ENCODE measurements around the gene HUS1B. TPM values are rescaled to one million over a fixed set of nuclear protein-coding genes. Genes with fewer than 3 reads are reported as not detected.
A peak's percentile ranks its signal among the peaks of the same experiment; 100 is the strongest.

The HUS1B gene
- total RNA-seq, 4 donors from 2014 or later, result 0.83 to 1.7 (median 1.2) TPM; not detected in 1

- no peaks in the 10 kb centered on the region for H3K9me3 ChIP-seq
- no peaks in the 10 kb centered on the region for H3K36me3 ChIP-seq
- H3K27ac ChIP-seq (replicated peaks in 1 of 4), result peak overlapping the region in 1 of 4 donors; percentile 1
- no peaks in the 10 kb centered on the region for H3K27me3 ChIP-seq
- 75% methylated on average over 2 of the region's 2 CpGs for WGBS
- no peak for DNase-seq (ENCODE audit: extremely low spot score)
- no peak overlapping the region for H3K4me3 ChIP-seq
- TF ChIP-seq EP300 (IDR thresholded peaks at IDR 0.05) (no peak), POLR2A (IDR thresholded peaks at IDR 0.05; ENCODE audit: low read depth) (no peak), CTCF (IDR thresholded peaks at IDR 0.05) (no peak), POLR2AphosphoS5 (IDR thresholded peaks at IDR 0.05) (no peak)
- intact Hi-C loops (cut with DNase I), result no loop called here
- peaks cover 16 to 70% (median 52%) of the 10 kb centered on the region in 4 donors for H3K4me1 ChIP-seq
These were observed 23.4 kb upstream of the HUS1B start for GRCh38 chr6:680251-680650.

DNA sequence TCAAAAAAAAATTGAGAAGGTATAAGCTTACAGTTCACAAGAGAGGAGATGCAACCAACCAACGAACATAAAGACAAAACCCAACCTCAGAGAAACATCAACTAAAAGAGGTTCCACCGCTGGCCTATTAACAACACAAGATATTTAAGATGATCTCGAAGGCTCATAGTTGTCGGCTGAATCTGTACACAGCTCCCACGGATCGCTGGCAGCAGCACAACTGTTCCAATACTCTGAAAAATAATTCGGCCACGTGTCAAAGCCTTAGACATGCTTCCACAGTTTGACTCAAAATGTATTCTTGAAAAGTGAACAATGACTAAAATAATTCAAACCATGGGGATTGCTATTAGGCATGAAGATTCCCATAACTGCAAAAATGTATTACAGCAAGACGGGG lies 22.4 kb upstream of the HUS1B start:
- WGBS, result 77% methylated on average over 9 of the region's 9 CpGs
- Histone ChIP-seq H3K36me3 (no peaks in the 10 kb centered on the region), H3K27ac (replicated peaks in 1 of 4) (no peak overlapping the region), H3K27me3 (no peaks in the 10 kb centered on the region), H3K4me1 (peaks cover 14 to 60% (median 51%) of the 10 kb centered on the region in 4 donors), H3K9me3 (no peaks in the 10 kb centered on the region), H3K4me3 (no peak overlapping the region)
- TF ChIP-seq CTCF (IDR thresholded peaks at IDR 0.05) (no peak), EP300 (IDR thresholded peaks at IDR 0.05) (no peak), POLR2AphosphoS5 (IDR thresholded peaks at IDR 0.05) (no peak), POLR2A (IDR thresholded peaks at IDR 0.05; ENCODE audit: low read depth) (no peak)
- DNase-seq (ENCODE audit: extremely low spot score), result no peak
- intact Hi-C loops (cut with DNase I), result no loop called here

DNA sequence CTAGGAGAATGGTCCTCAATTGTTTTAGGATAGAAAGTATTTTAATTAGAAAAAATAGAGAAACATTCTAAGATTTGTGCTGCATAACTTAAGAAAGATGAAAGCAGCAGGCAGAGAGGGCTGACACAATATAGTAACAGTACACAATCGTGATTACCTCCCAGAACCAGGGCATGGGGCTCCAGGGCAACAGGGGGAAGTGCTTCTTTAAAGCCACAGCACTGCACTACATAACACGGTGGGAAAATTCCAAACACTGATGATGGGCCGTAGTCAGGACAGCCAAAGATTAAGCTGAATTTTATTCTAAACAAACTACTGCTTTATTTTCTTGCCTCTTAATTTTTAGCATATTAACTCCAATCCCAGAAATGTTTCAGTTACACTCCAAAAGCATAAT lies 21.6 kb upstream of the HUS1B start:
- intact Hi-C loops (cut with DNase I), result no loop called here
- DNase-seq (ENCODE audit: extremely low spot score), result no peak
- TF ChIP-seq POLR2A (IDR thresholded peaks at IDR 0.05; ENCODE audit: low read depth), result no peak
- TF ChIP-seq POLR2AphosphoS5 (IDR thresholded peaks at IDR 0.05), result no peak
- TF ChIP-seq CTCF (IDR thresholded peaks at IDR 0.05), result no peak
- TF ChIP-seq EP300 (IDR thresholded peaks at IDR 0.05), result no peak
- no peaks in the 10 kb centered on the region for H3K27me3 ChIP-seq
- no peak overlapping the region for H3K4me3 ChIP-seq
- H3K27ac ChIP-seq (replicated peaks in 1 of 4), result no peak overlapping the region
- no peaks in the 10 kb centered on the region for H3K36me3 ChIP-seq
- 39% methylated on average over 3 of the region's 3 CpGs for WGBS
- H3K4me1 ChIP-seq, result peaks cover 6 to 53% (median 44%) of the 10 kb centered on the region in 4 donors
- no peaks in the 10 kb centered on the region for H3K9me3 ChIP-seq

DNA sequence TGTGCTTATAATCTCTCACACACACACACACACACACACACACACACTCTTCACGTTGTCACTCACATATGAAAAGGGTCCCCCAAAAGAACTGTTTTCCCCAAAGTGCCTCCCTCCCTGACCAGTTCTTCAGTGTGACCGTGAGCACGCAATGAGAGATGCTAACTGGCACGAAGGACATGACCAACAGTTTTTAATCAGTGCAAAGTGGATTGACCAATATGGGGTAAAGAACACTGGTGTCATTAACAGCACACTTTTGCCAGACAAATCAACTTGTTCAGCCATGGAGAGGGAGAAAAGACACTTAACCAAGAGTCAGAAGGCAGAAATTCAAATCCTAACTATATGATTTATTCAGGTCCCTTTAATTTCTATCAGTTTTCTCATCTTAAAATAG lies 21.0 kb upstream of the HUS1B start:
- Histone ChIP-seq H3K27me3 (no peaks in the 10 kb centered on the region), H3K9me3 (no peaks in the 10 kb centered on the region), H3K4me1 (peaks cover 5 to 50% (median 38%) of the 10 kb centered on the region in 4 donors), H3K36me3 (no peaks in the 10 kb centered on the region), H3K27ac (replicated peaks in 1 of 4) (no peak overlapping the region), H3K4me3 (no peak overlapping the region)
- DNase-seq (ENCODE audit: extremely low spot score), result no peak
- 100% methylated on average over 4 of the region's 4 CpGs for WGBS
- no peak for TF ChIP-seq POLR2A (IDR thresholded peaks at IDR 0.05; ENCODE audit: low read depth)
- intact Hi-C loops (cut with DNase I), result no loop called here

DNA sequence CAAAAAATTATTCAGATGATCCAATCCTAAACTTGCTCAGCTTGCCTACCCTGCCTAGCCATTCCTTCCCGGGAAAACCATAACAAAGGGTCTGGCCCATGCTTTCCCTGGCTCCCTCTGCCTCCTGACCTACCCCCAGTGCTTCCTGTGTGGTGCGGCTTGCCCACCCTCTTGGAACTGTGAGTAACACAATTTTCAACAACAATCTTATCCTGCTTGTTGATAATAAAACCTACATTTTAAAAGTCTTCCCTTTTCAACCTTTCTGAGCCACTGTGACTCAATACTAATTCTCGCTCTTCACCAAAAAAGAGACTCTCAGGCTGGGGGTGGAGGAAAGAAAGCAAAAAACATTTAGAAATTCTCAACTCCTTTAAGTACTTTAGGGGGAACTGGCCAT lies 18.1 kb upstream of the HUS1B start:
- H3K36me3 ChIP-seq, result no peaks in the 10 kb centered on the region
- no peak for DNase-seq (ENCODE audit: extremely low spot score)
- WGBS, result 76% methylated on average over 3 of the region's 3 CpGs
- peaks cover 5 to 30% (median 20%) of the 10 kb centered on the region in 4 donors for H3K4me1 ChIP-seq
- no peaks in the 10 kb centered on the region for H3K27me3 ChIP-seq
- TF ChIP-seq POLR2AphosphoS5 (IDR thresholded peaks at IDR 0.05), result no peak
- TF ChIP-seq EP300 (IDR thresholded peaks at IDR 0.05), result no peak
- no peak for TF ChIP-seq POLR2A (IDR thresholded peaks at IDR 0.05; ENCODE audit: low read depth)
- no peak for TF ChIP-seq CTCF (IDR thresholded peaks at IDR 0.05)
- no peak overlapping the region for H3K4me3 ChIP-seq
- H3K27ac ChIP-seq (replicated peaks in 1 of 4), result no peak overlapping the region
- H3K9me3 ChIP-seq, result no peaks in the 10 kb centered on the region
- intact Hi-C loops (cut with DNase I), result no loop called here

Data from esophagus muscularis mucosa (tissue), 4 donors.